HepG2 (cell line): ENCODE data around the gene ZMYND8. TPM values are rescaled to one million over a fixed set of nuclear protein-coding genes. Genes with fewer than 3 reads are reported as not detected.

Source experiments
- ARID5B ChIP-seq: IDR thresholded peaks from 2 replicates; pipeline ENCODE4 v1.4.0; 2020; ENCODE audit warnings: mild to moderate bottlenecking, missing genetic modification reagents
- BATF2 ChIP-seq: sonication (generic); formaldehyde crosslinking; IDR thresholded peaks from 2 replicates; pipeline ENCODE4 v1.8.0; 2022; ENCODE audit warnings: mild to moderate bottlenecking, missing genetic modification reagents, moderate library complexity
- BRF2 ChIP-seq: sonication (generic); formaldehyde crosslinking; IDR thresholded peaks from 2 replicates; pipeline ENCODE4 v1.8.1; 2022; ENCODE audit warnings: mild to moderate bottlenecking, missing genetic modification reagents
- ELF3 ChIP-seq: IDR thresholded peaks from 2 replicates; pipeline ENCODE4 v1.6.1; 2016; ENCODE audit warnings: missing genetic modification reagents, missing compliant biosample characterization
- ETV5 ChIP-seq: IDR thresholded peaks from 2 replicates; pipeline ENCODE4 v1.6.1; 2018; ENCODE audit warnings: missing biosample characterization, missing genetic modification reagents, inconsistent platforms, borderline replicate concordance
- GABPB1 ChIP-seq: IDR thresholded peaks from 2 replicates; pipeline ENCODE4 v1.6.1; 2016; ENCODE audit warnings: mild to moderate bottlenecking, missing genetic modification reagents, moderate library complexity, missing compliant biosample characterization
- GPBP1L1 ChIP-seq: sonication (generic); formaldehyde crosslinking; IDR thresholded peaks from 2 replicates; pipeline ENCODE4 v1.5.0; 2020; ENCODE audit warnings: mild to moderate bottlenecking, missing genetic modification reagents
- HIC2 ChIP-seq: sonication (generic); formaldehyde crosslinking; IDR thresholded peaks from 2 replicates; pipeline ENCODE4 v1.9.0; 2022; ENCODE audit warnings: low read depth, missing genetic modification reagents
- MXD3 ChIP-seq: IDR thresholded peaks from 2 replicates; pipeline ENCODE4 v1.6.1; 2016; ENCODE audit warnings: mild to moderate bottlenecking, missing biosample characterization, missing genetic modification reagents
- PAX8 ChIP-seq: sonication (generic); formaldehyde crosslinking; IDR thresholded peaks from 2 replicates; pipeline ENCODE4 v1.8.0; 2022; ENCODE audit warnings: mild to moderate bottlenecking, missing genetic modification reagents, borderline replicate concordance
- POLR2AphosphoS5 ChIP-seq: IDR thresholded peaks from 2 replicates; pipeline ENCODE4 v1.6.1; 2012; ENCODE audit warnings: low read depth, low read length
- PRMT3 ChIP-seq: sonication (generic); formaldehyde crosslinking; IDR thresholded peaks from 2 replicates; pipeline ENCODE4 v1.8.1; 2022; ENCODE audit warnings: low read depth, mild to moderate bottlenecking, moderate library complexity, missing genetic modification reagents, borderline replicate concordance
- TRIM24 ChIP-seq: sonication (generic); formaldehyde crosslinking; IDR thresholded peaks from 2 replicates; pipeline ENCODE4 v1.8.0; 2022; ENCODE audit warnings: mild to moderate bottlenecking, missing genetic modification reagents
- ZBTB7B ChIP-seq: sonication (generic); formaldehyde crosslinking; IDR thresholded peaks from 2 replicates; pipeline ENCODE4 v1.4.0; 2020; ENCODE audit warnings: missing genetic modification reagents
- ZFYVE20 ChIP-seq: sonication (generic); formaldehyde crosslinking; IDR thresholded peaks from 2 replicates; pipeline ENCODE4 v1.8.0; 2023; ENCODE audit warnings: low read depth, mild to moderate bottlenecking, moderate library complexity, missing genetic modification reagents, borderline replicate concordance
- ZNF432 ChIP-seq: sonication (generic); formaldehyde crosslinking; IDR thresholded peaks from 2 replicates; pipeline ENCODE4 v1.5.0; 2020; ENCODE audit warnings: missing genetic modification reagents, mild to moderate bottlenecking, borderline replicate concordance
- ZNF558 ChIP-seq: sonication (generic); formaldehyde crosslinking; IDR thresholded peaks from 2 replicates; pipeline ENCODE4 v1.9.0; 2022; ENCODE audit warnings: mild to moderate bottlenecking, missing genetic modification reagents, borderline replicate concordance
- ZNF788 ChIP-seq: sonication (generic); formaldehyde crosslinking; IDR thresholded peaks from 2 replicates; pipeline ENCODE4 v1.5.0; 2020; ENCODE audit warnings: mild to moderate bottlenecking, missing genetic modification reagents, borderline replicate concordance
- ZSCAN9 ChIP-seq: IDR thresholded peaks from 2 replicates; pipeline ENCODE4 v1.6.1; 2016; ENCODE audit warnings: borderline replicate concordance
- polyA plus RNA-seq, 8 experiments: library from polyadenylated mRNA; depleted of rRNA in 3 of 8; stranded (reverse) in 7 of 8; unstranded in 1 of 8; fragments of >200 nt; fragmentation: Illumina TruSeq in 4 of 8; extraction: Trizol in 4 of 8; gene quantifications; 2 replicates each; pipeline versions ENCODE4 v1.2.1 to v1.2.3, GENCODE V29; 2011 to 2016; ENCODE audit warnings: low read depth in 4 of 8, missing spikeins in 1 of 8, mixed read lengths in 1 of 8; ENCODE audit not compliant: insufficient read depth in 1 of 8
- total RNA-seq, 5 experiments: library from RNA; depleted of rRNA; stranded (reverse); fragments of >200 nt; fragmentation: Illumina TruSeq; extraction: Trizol; gene quantifications; 2 replicates each; pipeline ENCODE4 v1.2.3, GENCODE V29; 2016; ENCODE audit warnings: low read depth in 1 of 5

The ZMYND8 gene
- total and polyA plus RNA-seq, 2 of the 13 experiments (the other 11 are each of a cell fraction or from before 2014, with no cell fraction given) = 53.9 to 84.7 TPM

GRCh38 chr20:47348539-47349142, 7.9 kb downstream of the ZMYND8 start (continued):
- peak; percentile 29; the same call in 1 of the 2 replicates for TF ChIP-seq ARID5B (CRISPR knock-in tag)
- no peak for TF ChIP-seq ZNF788
- no peak for TF ChIP-seq GPBP1L1
- TF ChIP-seq POLR2AphosphoS5 = no peak
- TF ChIP-seq ZSCAN9 (CRISPR knock-in tag) = no peak
- 0 out of 2 replicates have a peak, but pooled peaks have one; percentile 20 for TF ChIP-seq HIC2 (CRISPR knock-in tag)
- no peak for TF ChIP-seq ZNF432 (CRISPR knock-in tag)
- TF ChIP-seq ZFYVE20 (CRISPR knock-in tag) = no peak
- TF ChIP-seq PAX8 (CRISPR knock-in tag) = no peak
- TF ChIP-seq GABPB1 = no peak
- TF ChIP-seq MXD3 (CRISPR knock-in tag) = no peak
- TF ChIP-seq BATF2 = no peak
- TF ChIP-seq BRF2 (CRISPR knock-in tag) = no peak
- 0 out of 2 replicates have a peak, but pooled peaks have one; percentile 20 for TF ChIP-seq ZBTB7B (CRISPR knock-in tag)
- 0 out of 2 replicates have a peak, but pooled peaks have one; percentile 25 for TF ChIP-seq ETV5
- TF ChIP-seq ELF3 (CRISPR knock-in tag) = 0 out of 2 replicates have a peak, but pooled peaks have one; percentile 33
- no peak for TF ChIP-seq TRIM24
- no peak for TF ChIP-seq PRMT3
- TF ChIP-seq ZNF558 = no peak
